ENCODE measurements around the gene CTSW. TPM values are rescaled to one million over a fixed set of nuclear protein-coding genes. Genes with fewer than 3 reads are reported as not detected.

CTSW gene
- total RNA-seq, 2 donors from 2014 or later = not detected

GRCh38 chr11:65907878-65908277, 28.2 kb downstream of the CTSW start:
- TF ChIP-seq, protein P1, sequence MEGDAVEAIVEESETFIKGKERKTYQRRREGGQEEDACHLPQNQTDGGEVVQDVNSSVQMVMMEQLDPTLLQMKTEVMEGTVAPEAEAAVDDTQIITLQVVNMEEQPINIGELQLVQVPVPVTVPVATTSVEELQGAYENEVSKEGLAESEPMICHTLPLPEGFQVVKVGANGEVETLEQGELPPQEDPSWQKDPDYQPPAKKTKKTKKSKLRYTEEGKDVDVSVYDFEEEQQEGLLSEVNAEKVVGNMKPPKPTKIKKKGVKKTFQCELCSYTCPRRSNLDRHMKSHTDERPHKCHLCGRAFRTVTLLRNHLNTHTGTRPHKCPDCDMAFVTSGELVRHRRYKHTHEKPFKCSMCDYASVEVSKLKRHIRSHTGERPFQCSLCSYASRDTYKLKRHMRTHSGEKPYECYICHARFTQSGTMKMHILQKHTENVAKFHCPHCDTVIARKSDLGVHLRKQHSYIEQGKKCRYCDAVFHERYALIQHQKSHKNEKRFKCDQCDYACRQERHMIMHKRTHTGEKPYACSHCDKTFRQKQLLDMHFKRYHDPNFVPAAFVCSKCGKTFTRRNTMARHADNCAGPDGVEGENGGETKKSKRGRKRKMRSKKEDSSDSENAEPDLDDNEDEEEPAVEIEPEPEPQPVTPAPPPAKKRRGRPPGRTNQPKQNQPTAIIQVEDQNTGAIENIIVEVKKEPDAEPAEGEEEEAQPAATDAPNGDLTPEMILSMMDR (conservative IDR thresholded peaks at IDR 0.05) = no peak
- Mint-ChIP-seq H3K4me3 (no peak overlapping the region), H3K27ac (no peak overlapping the region), H3K9me3 (no peaks in the 10 kb centered on the region), H3K36me3 (ENCODE audit: low read depth) (no peaks in the 10 kb centered on the region), H3K4me1 (peaks cover 11% of the 10 kb centered on the region), H3K27me3 (ENCODE audit: insufficient read depth) (peaks cover 72% of the 10 kb centered on the region)
- Histone ChIP-seq H3K4me3 (ENCODE audit: low read length) (no peak overlapping the region), H3K27me3 (ENCODE audit: control insufficient read depth, insufficient read depth, low read length, poor library complexity, severe bottlenecking) (peaks cover 18% of the 10 kb centered on the region), H3K9me3 (ENCODE audit: control insufficient read depth, low read length) (no peaks in the 10 kb centered on the region), H3K27ac (ENCODE audit: low read depth, low read length) (no peak overlapping the region), H3K9ac (ENCODE audit: extremely low read depth, low read length, poor library complexity, severe bottlenecking) (no peak overlapping the region), H3K36me3 (ENCODE audit: control insufficient read depth, insufficient read depth, low read length) (no peaks in the 10 kb centered on the region), H3K4me1 (ENCODE audit: control insufficient read depth, insufficient read depth, low read length) (peaks cover 2% of the 10 kb centered on the region)
- no peak for DNase-seq
- WGBS, 2 experiments (ENCODE audit: insufficient coverage in 1 of 2, insufficient read length in 1 of 2) = 91 to 94% methylated on average over 6 of the region's 6 CpGs

DNA sequence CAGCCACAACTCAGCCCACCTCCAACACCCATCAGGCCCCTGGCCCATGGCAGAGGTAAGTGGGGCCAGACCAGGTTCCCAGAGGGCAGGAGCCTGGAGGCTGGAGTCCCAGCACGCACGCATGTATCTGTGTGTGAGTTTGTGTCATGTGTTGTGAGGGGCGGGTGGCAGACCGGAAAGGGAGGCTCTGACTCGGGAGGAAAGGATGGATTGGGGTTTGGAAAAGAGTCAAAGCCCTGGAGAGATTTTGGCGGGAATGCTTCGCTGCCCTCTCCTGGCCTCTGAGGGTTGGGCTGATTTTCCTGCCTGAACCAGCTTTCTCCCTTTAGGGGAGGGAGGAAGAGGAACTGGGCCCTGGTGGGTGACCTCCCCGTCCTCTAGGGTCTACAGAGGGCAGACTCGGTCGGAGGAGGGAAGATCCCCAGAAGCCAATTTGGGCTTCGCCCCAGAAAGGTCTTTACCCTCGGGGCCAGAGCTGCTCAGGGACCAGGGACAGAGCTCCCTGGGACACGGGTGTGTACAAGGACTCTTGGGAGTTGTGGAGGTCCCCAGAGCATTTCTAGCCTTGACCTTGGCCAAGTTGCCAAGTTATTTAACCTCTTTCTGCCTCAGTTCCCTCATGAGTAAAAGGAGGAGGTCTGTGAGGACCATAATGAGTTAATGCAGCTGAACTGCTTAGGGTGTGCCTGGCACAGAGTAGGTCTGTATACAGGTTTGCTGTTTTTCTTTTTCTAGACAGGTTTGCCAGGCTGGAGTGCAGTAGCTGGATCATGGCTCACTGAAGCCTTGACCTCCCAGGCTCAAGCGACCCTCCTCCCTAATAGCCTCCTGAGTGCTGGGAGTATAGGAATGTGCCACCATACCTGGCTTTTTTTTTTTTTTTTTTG, 32.3 kb downstream of the CTSW start:
- DNase-seq = peak; percentile 88
- H3K27ac ChIP-seq (ENCODE audit: low read depth, low read length) = no peak overlapping the region
- H3K9ac ChIP-seq (ENCODE audit: extremely low read depth, low read length, poor library complexity, severe bottlenecking) = no peak overlapping the region
- Mint-ChIP-seq H3K9me3 (no peaks in the 10 kb centered on the region), H3K4me3 (no peak overlapping the region), H3K4me1 (peaks cover 5% of the 10 kb centered on the region), H3K36me3 (ENCODE audit: low read depth) (no peaks in the 10 kb centered on the region), H3K27ac (no peak overlapping the region), H3K27me3 (ENCODE audit: insufficient read depth) (peaks cover 42% of the 10 kb centered on the region)
- peaks cover 13% of the 10 kb centered on the region for H3K27me3 ChIP-seq (ENCODE audit: control insufficient read depth, insufficient read depth, low read length, poor library complexity, severe bottlenecking)
- no peaks in the 10 kb centered on the region for H3K9me3 ChIP-seq (ENCODE audit: control insufficient read depth, low read length)
- WGBS, 2 experiments (ENCODE audit: insufficient coverage in 1 of 2, insufficient read length in 1 of 2) = 49 to 87% methylated on average over 3 to 13 of the region's 14 CpGs
- TF ChIP-seq, protein P1 (conservative IDR thresholded peaks at IDR 0.05) = peak; percentile 68
- H3K4me1 ChIP-seq (ENCODE audit: control insufficient read depth, insufficient read depth, low read length) = no peaks in the 10 kb centered on the region
- H3K36me3 ChIP-seq (ENCODE audit: control insufficient read depth, insufficient read depth, low read length) = peaks cover under 1% of the 10 kb centered on the region
- H3K4me3 ChIP-seq (ENCODE audit: low read length) = no peak overlapping the region

DNA sequence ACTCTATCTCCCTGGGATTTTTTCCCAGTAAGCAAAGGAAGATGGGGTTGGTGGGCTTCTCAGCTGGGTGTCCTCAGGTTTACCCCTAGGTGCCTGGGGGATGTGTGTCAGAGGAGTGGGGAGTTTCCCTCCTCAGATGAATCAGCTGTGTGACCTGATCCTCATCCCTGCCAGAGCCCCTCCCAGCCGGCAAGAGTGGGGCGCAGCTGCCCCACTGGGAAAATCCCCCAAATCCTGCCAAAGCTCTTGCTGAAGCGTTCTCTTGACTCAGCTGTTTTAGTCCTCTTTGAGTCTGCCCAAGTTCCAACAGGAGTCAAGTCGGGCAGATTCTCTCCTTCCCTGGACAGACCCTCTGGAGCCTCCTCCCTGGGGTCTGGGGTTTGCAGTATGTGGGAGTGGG, 33.2 kb downstream of the CTSW start:
- Mint-ChIP-seq H3K36me3 (ENCODE audit: low read depth) (no peaks in the 10 kb centered on the region), H3K4me1 (peaks cover 5% of the 10 kb centered on the region), H3K27ac (no peak overlapping the region), H3K9me3 (no peaks in the 10 kb centered on the region), H3K27me3 (ENCODE audit: insufficient read depth) (peaks cover 32% of the 10 kb centered on the region), H3K4me3 (no peak overlapping the region)
- no peak overlapping the region for H3K4me3 ChIP-seq (ENCODE audit: low read length)
- no peaks in the 10 kb centered on the region for H3K9me3 ChIP-seq (ENCODE audit: control insufficient read depth, low read length)
- WGBS, 2 experiments (ENCODE audit: insufficient coverage in 1 of 2, insufficient read length in 1 of 2) = 92 to 93% methylated on average over 4 of the region's 4 CpGs
- TF ChIP-seq, protein P1 (conservative IDR thresholded peaks at IDR 0.05) = no peak
- H3K9ac ChIP-seq (ENCODE audit: extremely low read depth, low read length, poor library complexity, severe bottlenecking) = no peak overlapping the region
- H3K4me1 ChIP-seq (ENCODE audit: control insufficient read depth, insufficient read depth, low read length) = peaks cover 4% of the 10 kb centered on the region
- no peak overlapping the region for H3K27ac ChIP-seq (ENCODE audit: low read depth, low read length)
- H3K27me3 ChIP-seq (ENCODE audit: control insufficient read depth, insufficient read depth, low read length, poor library complexity, severe bottlenecking) = peaks cover 11% of the 10 kb centered on the region
- peaks cover 8% of the 10 kb centered on the region for H3K36me3 ChIP-seq (ENCODE audit: control insufficient read depth, insufficient read depth, low read length)
- DNase-seq = peak; percentile 34
